Neural crest cell (in vitro differentiated cells): ENCODE measurements around the gene SH3BGRL. TPM values are rescaled to one million over a fixed set of nuclear protein-coding genes. Genes with fewer than 3 reads are reported as not detected.
"Not testable (repeated sequence)": the region's sequence is repeated elsewhere in the genome, so short reads cannot be mapped to it uniquely, and the experiment has no call there.

Source experiments
- DNase-seq: peaks from one replicate; pipeline ENCODE4 v3.0.0; 2021; ENCODE audit warnings: low read depth, mixed read lengths, low spot score
- H3K27ac Mint-ChIP-seq: one replicate; pipeline ENCODE4 v1.8.0; 2021; ENCODE audit warnings: mild to moderate bottlenecking, mixed read lengths; ENCODE audit not compliant: unreplicated experiment
- H3K27me3 Mint-ChIP-seq: 2 replicates; pipeline ENCODE4 v1.8.0; 2021; ENCODE audit warnings: low read depth, mild to moderate bottlenecking, mixed read lengths
- H3K36me3 Mint-ChIP-seq: 2 replicates; pipeline ENCODE4 v1.8.0; 2021; ENCODE audit warnings: low read depth, mild to moderate bottlenecking, mixed read lengths
- H3K4me1 Mint-ChIP-seq: 2 replicates; pipeline ENCODE4 v1.8.0; 2021; ENCODE audit warnings: mixed read lengths
- H3K4me3 Mint-ChIP-seq: one replicate; pipeline ENCODE4 v1.8.0; 2021; ENCODE audit warnings: mild to moderate bottlenecking, mixed read lengths
- H3K9me3 Mint-ChIP-seq: 2 replicates; pipeline ENCODE4 v1.8.0; 2021; ENCODE audit warnings: mixed read lengths
- total RNA-seq: library from RNA; stranded (reverse); gene quantifications from 2 replicates; pipeline ENCODE4 v1.2.1, GENCODE V29; 2021
- TF ChIP-seq, protein P1 (sequence below): fragments of 200-600 bp; sonication (generic); conservative IDR thresholded peaks from 2 replicates; pipeline ENCODE4 v1.5.0; 2021; ENCODE audit warnings: antibody characterized with exemption, mild to moderate bottlenecking

SH3BGRL gene
- total RNA-seq, 1 donor from 2014 or later = 74.9 TPM

DNA sequence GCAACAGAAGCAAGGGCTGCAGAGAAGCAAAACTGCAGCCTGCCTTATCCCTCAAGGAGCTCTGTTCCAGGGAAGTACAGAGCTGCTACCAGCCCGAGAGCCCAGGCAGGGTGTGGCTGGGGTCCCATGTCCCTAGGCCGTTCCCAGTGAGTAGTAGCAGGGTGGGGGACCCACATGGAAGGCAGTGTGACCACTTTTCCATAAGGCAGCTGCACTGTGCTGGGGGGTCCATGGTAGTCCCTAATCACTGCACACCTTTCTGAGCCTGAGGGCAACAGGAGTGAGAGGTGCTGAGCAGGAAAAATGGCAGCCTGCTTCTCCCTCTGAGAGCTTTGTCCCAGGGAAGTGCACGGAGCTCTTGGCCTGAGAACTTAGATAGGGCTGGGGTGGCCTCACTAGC lies 135.9 kb downstream of the SH3BGRL start:
- Mint-ChIP-seq H3K9me3 (peaks cover 20% of the 10 kb centered on the region), H3K4me3 (no peak overlapping the region), H3K27ac (no peak overlapping the region), H3K36me3 (peaks cover 22% of the 10 kb centered on the region), H3K27me3 (no peaks in the 10 kb centered on the region), H3K4me1 (peaks cover 4% of the 10 kb centered on the region)
- TF ChIP-seq, protein P1, sequence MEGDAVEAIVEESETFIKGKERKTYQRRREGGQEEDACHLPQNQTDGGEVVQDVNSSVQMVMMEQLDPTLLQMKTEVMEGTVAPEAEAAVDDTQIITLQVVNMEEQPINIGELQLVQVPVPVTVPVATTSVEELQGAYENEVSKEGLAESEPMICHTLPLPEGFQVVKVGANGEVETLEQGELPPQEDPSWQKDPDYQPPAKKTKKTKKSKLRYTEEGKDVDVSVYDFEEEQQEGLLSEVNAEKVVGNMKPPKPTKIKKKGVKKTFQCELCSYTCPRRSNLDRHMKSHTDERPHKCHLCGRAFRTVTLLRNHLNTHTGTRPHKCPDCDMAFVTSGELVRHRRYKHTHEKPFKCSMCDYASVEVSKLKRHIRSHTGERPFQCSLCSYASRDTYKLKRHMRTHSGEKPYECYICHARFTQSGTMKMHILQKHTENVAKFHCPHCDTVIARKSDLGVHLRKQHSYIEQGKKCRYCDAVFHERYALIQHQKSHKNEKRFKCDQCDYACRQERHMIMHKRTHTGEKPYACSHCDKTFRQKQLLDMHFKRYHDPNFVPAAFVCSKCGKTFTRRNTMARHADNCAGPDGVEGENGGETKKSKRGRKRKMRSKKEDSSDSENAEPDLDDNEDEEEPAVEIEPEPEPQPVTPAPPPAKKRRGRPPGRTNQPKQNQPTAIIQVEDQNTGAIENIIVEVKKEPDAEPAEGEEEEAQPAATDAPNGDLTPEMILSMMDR = no peak
- no peak for DNase-seq

DNA sequence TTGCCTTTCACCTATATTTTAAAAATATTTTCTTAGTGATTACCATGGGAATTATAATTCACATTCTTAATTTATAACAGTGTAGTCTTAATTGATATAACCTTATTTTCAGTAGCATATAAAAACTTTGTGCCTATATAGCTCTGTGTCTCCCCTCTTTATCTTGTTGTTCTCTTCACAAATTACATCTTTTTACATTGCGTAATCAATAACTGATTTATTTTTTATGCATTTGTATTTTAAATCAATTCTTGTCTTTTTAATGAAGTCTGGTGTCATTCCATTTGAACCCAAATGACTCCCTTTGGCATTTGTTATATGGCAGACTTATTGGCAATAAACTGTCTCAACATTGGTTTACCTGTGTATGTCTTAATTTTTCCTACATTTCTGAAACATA lies 137.0 kb downstream of the SH3BGRL start:
- H3K4me1 Mint-ChIP-seq = peaks cover 4% of the 10 kb centered on the region
- H3K9me3 Mint-ChIP-seq = peaks cover 18% of the 10 kb centered on the region
- peaks cover 21% of the 10 kb centered on the region for H3K36me3 Mint-ChIP-seq
- DNase-seq = no peak
- no peaks in the 10 kb centered on the region for H3K27me3 Mint-ChIP-seq
- H3K27ac Mint-ChIP-seq = no peak overlapping the region
- H3K4me3 Mint-ChIP-seq = no peak overlapping the region
- TF ChIP-seq, protein P1 = no peak

DNA sequence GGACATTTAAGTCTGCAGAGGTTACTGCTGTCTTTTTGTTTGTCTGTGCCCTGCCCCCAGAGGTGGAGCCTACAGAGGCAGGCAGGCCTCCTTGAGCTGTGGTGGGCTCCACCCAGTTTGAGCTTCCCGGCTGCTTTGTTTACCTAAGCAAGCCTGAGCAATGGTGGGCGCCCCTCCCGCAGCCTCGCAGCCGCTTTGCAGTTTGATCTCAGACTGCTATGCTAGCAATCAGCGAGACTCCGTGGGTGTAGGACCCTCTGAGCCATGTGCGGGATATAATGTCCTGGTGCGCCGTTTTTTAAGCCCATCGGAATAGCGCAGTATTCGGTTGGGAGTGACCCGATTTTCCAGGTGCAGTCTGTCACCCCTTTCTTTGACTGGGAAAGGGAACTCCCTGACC lies 143.4 kb downstream of the SH3BGRL start:
- not testable (repeated sequence) for H3K27ac Mint-ChIP-seq, H3K4me3 Mint-ChIP-seq, H3K4me1 Mint-ChIP-seq, DNase-seq, H3K27me3 Mint-ChIP-seq
- Mint-ChIP-seq H3K9me3 (peaks cover 12% of the 10 kb centered on the region), H3K36me3 (peaks cover 12% of the 10 kb centered on the region)

Other genes starting within 250 kb of the SH3BGRL start
- 5.0 and 8.2 TPM in 2 replicates for gene HMGN5, start 189 bp upstream of the SH3BGRL start, total RNA-seq